HEK293T (cell line): ENCODE results near the gene RIT2.

Experiments used
- ARNT ChIP-seq: fragments of 450-650 bp; IDR thresholded peaks from 2 replicates; pipeline ENCODE4 v1.6.1; 2017; ENCODE audit warnings: mild to moderate bottlenecking
- BHLHE40 ChIP-seq: fragments of 450-650 bp; IDR thresholded peaks from 2 replicates; pipeline ENCODE4 v1.6.1; 2016; ENCODE audit warnings: mild to moderate bottlenecking, moderate library complexity, borderline replicate concordance
- CTBP1 ChIP-seq: fragments of 450-650 bp; IDR thresholded peaks from 2 replicates; pipeline ENCODE4 v1.6.1; 2016; ENCODE audit warnings: borderline replicate concordance
- ELF4 ChIP-seq: fragments of 450-650 bp; IDR thresholded peaks from 2 replicates; pipeline ENCODE4 v1.6.1; 2017; ENCODE audit warnings: antibody characterized with exemption
- FOXA1 ChIP-seq: fragments of 450-650 bp; IDR thresholded peaks from 2 replicates; pipeline ENCODE4 v1.6.1; 2016; ENCODE audit warnings: mild to moderate bottlenecking
- FOXK2 ChIP-seq: fragments of 450-650 bp; IDR thresholded peaks from 2 replicates; pipeline ENCODE4 v1.6.1; 2016; ENCODE audit warnings: mild to moderate bottlenecking
- FOXM1 ChIP-seq: fragments of 450-650 bp; IDR thresholded peaks from 2 replicates; pipeline ENCODE4 v1.6.1; 2017; ENCODE audit warnings: mild to moderate bottlenecking, borderline replicate concordance
- HDGF ChIP-seq: fragments of 450-650 bp; IDR thresholded peaks from 2 replicates; pipeline ENCODE4 v1.6.1; 2017; ENCODE audit warnings: antibody characterized with exemption, borderline replicate concordance
- SP1 ChIP-seq: fragments of 450-650 bp; IDR thresholded peaks from 2 replicates; pipeline ENCODE4 v1.6.1; 2017
- SUZ12 ChIP-seq: fragments of 450-650 bp; IDR thresholded peaks from 2 replicates; pipeline ENCODE4 v1.6.1; 2016; ENCODE audit warnings: mild to moderate bottlenecking
- TARDBP ChIP-seq: fragments of 450-650 bp; IDR thresholded peaks from 2 replicates; pipeline ENCODE4 v1.6.1; 2016
- ZNF384 ChIP-seq: fragments of 450-650 bp; IDR thresholded peaks from 2 replicates; pipeline ENCODE4 v1.6.1; 2016
- TF ChIP-seq, protein P1 (sequence below): fragments of 450-650 bp; IDR thresholded peaks from 2 replicates; pipeline ENCODE4 v1.6.1; 2016

DNA sequence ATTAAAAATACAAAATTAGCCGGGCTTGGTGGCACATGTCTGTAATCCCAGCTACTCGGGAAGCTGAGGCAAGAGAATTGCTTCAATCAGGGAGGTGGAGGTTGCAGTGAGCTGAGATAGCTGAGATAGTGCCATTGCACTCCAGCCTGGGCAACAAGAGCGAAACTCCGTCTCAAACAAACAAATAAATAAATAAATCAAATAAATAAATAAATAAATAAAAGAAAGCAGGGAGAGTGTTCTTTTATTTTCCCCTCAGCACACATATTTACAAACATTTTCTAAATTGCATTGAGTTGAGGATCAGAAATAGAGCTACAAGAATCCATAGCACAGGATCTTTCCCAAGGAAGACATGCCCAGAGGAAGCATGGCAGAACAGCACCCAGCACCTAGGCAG, 71.9 kb downstream of the RIT2 start:
- no peak for TF ChIP-seq BHLHE40
- TF ChIP-seq FOXA1 = no peak
- no peak for TF ChIP-seq TARDBP
- TF ChIP-seq SP1 = no peak
- TF ChIP-seq ARNT = no peak
- TF ChIP-seq FOXK2 = no peak
- no peak for TF ChIP-seq SUZ12
- no peak for TF ChIP-seq FOXM1
- no peak for TF ChIP-seq ELF4
- TF ChIP-seq HDGF = no peak
- no peak for TF ChIP-seq CTBP1
- TF ChIP-seq, protein P1, sequence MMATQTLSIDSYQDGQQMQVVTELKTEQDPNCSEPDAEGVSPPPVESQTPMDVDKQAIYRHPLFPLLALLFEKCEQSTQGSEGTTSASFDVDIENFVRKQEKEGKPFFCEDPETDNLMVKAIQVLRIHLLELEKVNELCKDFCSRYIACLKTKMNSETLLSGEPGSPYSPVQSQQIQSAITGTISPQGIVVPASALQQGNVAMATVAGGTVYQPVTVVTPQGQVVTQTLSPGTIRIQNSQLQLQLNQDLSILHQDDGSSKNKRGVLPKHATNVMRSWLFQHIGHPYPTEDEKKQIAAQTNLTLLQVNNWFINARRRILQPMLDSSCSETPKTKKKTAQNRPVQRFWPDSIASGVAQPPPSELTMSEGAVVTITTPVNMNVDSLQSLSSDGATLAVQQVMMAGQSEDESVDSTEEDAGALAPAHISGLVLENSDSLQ = no peak
- no peak for TF ChIP-seq ZNF384
